GM10248 (cell line): ENCODE measurements around the gene SNX18.
"Not testable (repeated sequence)": the region's sequence is repeated elsewhere in the genome, so short reads cannot be mapped to it uniquely, and the experiment has no call there.

Experiments
- CTCF ChIA-PET: fragments of 300-600 bp; sonication (Branson Sonifier 250); formaldehyde crosslinking; extraction: SDS; loops from one replicate; lab custom pipeline; 2021; ENCODE audit warnings: antibody characterized with exemption; lab: Yijun Ruan, JAX
- POLR2A ChIA-PET: fragments of 350-650 bp; sonication (Branson Sonifier 250); formaldehyde crosslinking; extraction: SDS; loops from one replicate; lab custom pipeline; 2020; ENCODE audit warnings: antibody characterized with exemption; lab: Yijun Ruan, JAX
- DNase-seq: peaks from one replicate; pipeline ENCODE4 v3.0.0; 2012; ENCODE audit errors: extremely low spot score
- CTCF ChIP-seq: IDR thresholded peaks from 2 replicates; pipeline ENCODE4 v1.5.1; 2012; ENCODE audit warnings: mild to moderate bottlenecking, low read depth; ENCODE audit errors: extremely low read depth, missing control alignments, control extremely low read depth

SNX18 gene

GRCh38 chr5:54477941-54478478, 39.5 kb upstream of the SNX18 start:
- ChIA-PET CTCF (interaction anchor here (1.6 kb wide), 1 partner anchor 22 kb away, joined by 3 read pairs; no protein-coding TSS in a partner anchor), POLR2A (no interaction called here)
- no peak for DNase-seq
- no peak for TF ChIP-seq CTCF

- no peak for DNase-seq
- ChIA-PET POLR2A (no interaction called here), CTCF (interaction anchor here (2.5 to 3.1 kb wide), 3 partner anchors 9 to 12 kb away, joined by 9 to 22 read pairs (median 10); no protein-coding TSS in a partner anchor)
- TF ChIP-seq CTCF = no peak
Measured at GRCh38 chr5:54480296-54480695, 37.3 kb upstream of the SNX18 start.

- CTCF ChIA-PET = interaction anchor here (2.1 kb wide), 1 partner anchor 241 kb away, joined by 7 read pairs; no protein-coding TSS in a partner anchor
- no peak for DNase-seq
- no peak for TF ChIP-seq CTCF
- POLR2A ChIA-PET = interaction anchor here (0.6 kb wide), 1 partner anchor 174 kb away, joined by 3 read pairs; the partner anchor contains the start of gene ARL15
Measured at GRCh38 chr5:54484219-54484894, 33.2 kb upstream of the SNX18 start.

- POLR2A ChIA-PET, CTCF ChIA-PET, DNase-seq: not testable (repeated sequence)
Measured at GRCh38 chr5:54485659-54486058, 31.9 kb upstream of the SNX18 start.

GRCh38 chr5:54489648-54489979, 27.9 kb upstream of the SNX18 start:
- CTCF ChIA-PET = interaction anchor here (0.8 to 6.5 kb wide), 49 partner anchors 10 to 1032 kb away, joined by 3 to 70 read pairs (median 4); partner anchors contain the start of genes HSPB3 and SNX18
- POLR2A ChIA-PET = not testable (repeated sequence)

GRCh38 chr5:54491326-54491725, 26.2 kb upstream of the SNX18 start:
- POLR2A ChIA-PET = no interaction called here
- no peak for TF ChIP-seq CTCF
- CTCF ChIA-PET = interaction anchor here (1.1 to 6.5 kb wide), 7 partner anchors 10 to 376 kb away, joined by 3 to 70 read pairs (median 4); partner anchors contain the start of gene SNX18
- no peak for DNase-seq

More at GRCh38 chr5:54489648-54489979, 27.9 kb upstream of the SNX18 start:
- not testable (repeated sequence) for DNase-seq

- ChIA-PET CTCF (interaction anchor here (1.1 to 6.5 kb wide), 5 partner anchors 11 to 375 kb away, joined by 3 to 70 read pairs (median 4); partner anchors contain the start of gene SNX18), POLR2A (no interaction called here)
- no peak for TF ChIP-seq CTCF
- no peak for DNase-seq
Measured at GRCh38 chr5:54492178-54492577, 25.4 kb upstream of the SNX18 start.
